T-cell (primary cell): ENCODE measurements around the gene MAN1C1. TPM values are rescaled to one million over a fixed set of nuclear protein-coding genes. Genes with fewer than 3 reads are reported as not detected.
A peak's percentile ranks its signal among the peaks of the same experiment; 100 is the strongest.

Source experiments
- ATAC-seq, 4 experiments: fragments of 200-7000 bp in 3 of 4; fragments of 150-1000 bp in 1 of 4; cut with Tn5 transposase; replicated peaks in 1 of 4; 1 replicate in 3 of 4; 2 replicates in 1 of 4; pipeline ENCODE4 v1.10.0; 2021; ENCODE audit warnings: moderate library complexity in 3 of 4, mild to moderate bottlenecking in 2 of 4, moderate number of reproducible peaks in 1 of 4
- CTCF ChIA-PET, 2 donors: fragments of 300-600 bp; sonication (Branson Sonifier 250); formaldehyde crosslinking; loops; one replicate each; lab custom pipeline; 2022; ENCODE audit warnings: antibody characterized with exemption in 2 of 2; lab: Charles Lee
- POLR2A ChIA-PET, 2 donors: fragments of 300-600 bp; sonication (Branson Sonifier 250); formaldehyde crosslinking; loops; one replicate each; lab custom pipeline; 2022; ENCODE audit warnings: antibody characterized with exemption in 2 of 2; lab: Charles Lee
- DNase-seq, 35 experiments: peaks; one replicate each; pipeline versions ENCODE4 v3.0.0 to v3.0.0-alpha.2; 2013 to 2023
- H3K27ac ChIP-seq: one replicate; pipeline ENCODE4 v1.5.1; 2013; ENCODE audit warnings: low read length
- H3K27me3 ChIP-seq, 2 experiments: replicated peaks in 1 of 2; 1 replicate in 1 of 2; 2 replicates in 1 of 2; pipeline versions ENCODE4 v1.6.1 to v1.7.0; 2013; ENCODE audit warnings: low read length in 1 of 2, mixed read lengths in 1 of 2; ENCODE audit not compliant: control insufficient read depth in 2 of 2, insufficient read depth in 2 of 2; ENCODE audit errors: extremely low read depth in 1 of 2
- H3K36me3 ChIP-seq, 2 donors: 1 replicate in 1 of 2; 2 replicates in 1 of 2; pipeline versions ENCODE4 v1.6.1 to v1.7.0; 2013; ENCODE audit warnings: low read length in 1 of 2; ENCODE audit not compliant: control insufficient read depth in 2 of 2, insufficient read depth in 1 of 2; ENCODE audit errors: extremely low read depth in 1 of 2
- H3K4me1 ChIP-seq, 2 experiments: 1 replicate in 1 of 2; 2 replicates in 1 of 2; pipeline versions ENCODE4 v1.6.1 to v1.7.0; 2013; ENCODE audit warnings: low read length in 2 of 2, mixed read lengths in 1 of 2; ENCODE audit not compliant: insufficient read depth in 2 of 2, control insufficient read depth in 1 of 2; ENCODE audit errors: extremely low read depth in 1 of 2
- H3K4me3 ChIP-seq, 2 donors: 1 replicate in 1 of 2; 2 replicates in 1 of 2; pipeline versions ENCODE4 v1.5.1 to v1.7.0; 2013; ENCODE audit warnings: mild to moderate bottlenecking in 2 of 2, low read length in 1 of 2, moderate library complexity in 1 of 2; ENCODE audit not compliant: control insufficient read depth in 1 of 2; ENCODE audit errors: extremely low read depth in 1 of 2
- H3K9me3 ChIP-seq: 2 replicates; pipeline ENCODE4 v1.7.0; 2013
- H3K27ac Mint-ChIP-seq, 2 donors: one replicate each; pipeline ENCODE4 v1.8.0; 2020 to 2021; ENCODE audit warnings: mild to moderate bottlenecking in 2 of 2, mixed read lengths in 2 of 2
- H3K27me3 Mint-ChIP-seq, 2 donors: one replicate each; pipeline ENCODE4 v1.8.0; 2021 to 2022; ENCODE audit warnings: mixed read lengths in 2 of 2
- H3K36me3 Mint-ChIP-seq: one replicate; pipeline ENCODE4 v1.8.0; 2021; ENCODE audit warnings: mixed read lengths
- H3K4me1 Mint-ChIP-seq, 3 donors: one replicate each; pipeline ENCODE4 v1.8.0; 2020 to 2022; ENCODE audit warnings: mixed read lengths in 3 of 3, mild to moderate bottlenecking in 1 of 3
- H3K4me3 Mint-ChIP-seq, 3 donors: one replicate each; pipeline ENCODE4 v1.8.0; 2020 to 2022; ENCODE audit warnings: mild to moderate bottlenecking in 3 of 3, mixed read lengths in 3 of 3, moderate library complexity in 3 of 3
- H3K9me3 Mint-ChIP-seq, 3 donors: one replicate each; pipeline ENCODE4 v1.8.0; 2020 to 2022; ENCODE audit warnings: mixed read lengths in 3 of 3
- WGBS: methylation state at CpG from one replicate; pipeline ENCODE4 v1.1.5; 2013; ENCODE audit warnings: missing lambda C conversion rate; ENCODE audit not compliant: insufficient coverage; 5-methylcytosine and 5-hydroxymethylcytosine counted together
- total RNA-seq, 35 experiments: library from RNA in 6 of 35; stranded (reverse) in 6 of 35; fragments of 120-200 nt in 1 of 35; gene quantifications; one replicate each; pipeline versions ENCODE4 v1.2.1 to v1.2.4 and lab custom pipeline; 2013 to 2026

The MAN1C1 gene
- total RNA-seq, 5 donors from 2014 or later (not counting 1 experiment from before 2014, with no cell fraction given): 57.5 to 90.5 (median 65.5) TPM

DNA sequence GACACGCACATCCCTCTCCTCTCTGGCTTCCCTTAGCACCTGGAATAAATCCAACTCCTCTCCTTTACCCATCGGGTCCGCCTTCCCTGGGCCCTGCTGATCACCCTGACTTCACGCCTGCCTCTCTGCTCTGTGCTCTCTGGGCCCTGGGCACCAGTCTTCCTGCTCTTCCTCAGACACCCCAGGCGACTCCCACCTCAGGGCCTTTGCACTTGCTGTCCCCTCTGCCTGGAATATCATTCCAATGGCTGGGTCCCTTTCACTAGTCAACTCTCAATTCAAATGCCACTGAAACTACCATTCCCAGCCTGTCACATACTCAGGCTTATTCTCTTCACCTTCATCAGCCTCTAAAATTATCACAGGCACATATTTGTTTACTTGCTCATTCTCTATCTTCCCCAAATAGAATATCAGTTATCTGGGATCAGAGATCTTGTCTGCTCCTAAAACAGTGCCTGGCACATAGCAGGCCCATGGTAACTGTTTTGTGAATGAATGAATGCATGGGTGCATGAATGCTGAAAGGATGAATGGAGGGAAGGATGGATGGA lies 156.2 kb downstream of the MAN1C1 start:
- POLR2A ChIA-PET: no interaction called here
- H3K4me1 ChIP-seq: peaks cover 70 to 92% of the 10 kb centered on the region in 2 experiments
- CTCF ChIA-PET: no interaction called here
- no peaks in the 10 kb centered on the region for H3K27me3 Mint-ChIP-seq
- H3K36me3 Mint-ChIP-seq: peaks cover 37% of the 10 kb centered on the region
- peak overlapping the region in 2 of 3 donors; percentile 10 to 86 for H3K4me3 Mint-ChIP-seq
- H3K27me3 ChIP-seq: no peaks in the 10 kb centered on the region
- no peaks in the 10 kb centered on the region for H3K9me3 ChIP-seq
- peaks cover 0 to 20% of the 10 kb centered on the region in 2 donors for H3K36me3 ChIP-seq
- peak overlapping the region; percentile 91 to 99 for H3K27ac Mint-ChIP-seq
- no peak overlapping the region for H3K4me3 ChIP-seq
- 95% methylated on average over 5 of the region's 5 CpGs for WGBS
- H3K9me3 Mint-ChIP-seq: no peaks in the 10 kb centered on the region
- no peak overlapping the region for H3K27ac ChIP-seq
- DNase-seq: no peak
- H3K4me1 Mint-ChIP-seq: peaks cover 78 to 99% (median 83%) of the 10 kb centered on the region in 3 donors
- no peak for ATAC-seq

DNA sequence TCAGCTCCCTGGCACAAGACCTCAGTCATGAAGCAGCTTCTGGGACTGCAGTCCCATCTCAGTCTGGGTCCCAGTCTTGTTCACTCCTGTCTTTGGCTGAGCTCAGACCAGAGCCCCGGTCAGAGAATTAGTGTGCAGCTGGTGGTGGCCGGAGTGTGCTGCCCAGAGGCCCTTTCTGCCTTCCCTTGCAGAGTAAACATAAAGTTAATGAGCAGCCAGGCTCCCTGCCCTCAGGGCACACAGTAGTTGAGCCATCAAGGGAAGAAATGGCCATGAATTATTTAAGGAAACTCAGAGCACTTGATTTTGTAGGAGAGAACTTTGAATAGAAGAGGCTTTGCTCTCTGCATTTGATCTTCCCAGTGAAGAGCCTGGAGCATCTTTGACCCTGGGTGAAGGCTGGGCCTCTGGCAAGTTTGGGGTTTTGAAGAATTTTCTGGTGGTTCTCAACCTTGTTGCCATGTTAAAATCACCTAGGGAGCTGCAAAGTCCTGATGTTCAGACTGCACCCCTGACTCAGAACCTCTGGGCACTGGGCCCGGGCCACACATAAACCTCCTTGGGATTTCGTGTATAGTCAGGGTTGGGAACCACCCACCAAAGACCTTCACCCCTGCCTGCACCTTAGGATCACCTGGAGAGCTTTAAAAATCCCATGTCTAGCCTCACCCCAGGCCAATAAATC lies 157.0 kb downstream of the MAN1C1 start:
- ChIA-PET POLR2A (no interaction called here), CTCF (no interaction called here)
- no peaks in the 10 kb centered on the region for H3K27me3 Mint-ChIP-seq
- ATAC-seq (no peak), DNase-seq (no peak)
- peaks cover 83 to 97% (median 84%) of the 10 kb centered on the region in 3 donors for H3K4me1 Mint-ChIP-seq
- Histone ChIP-seq H3K4me3 (peak overlapping the region in 1 of 2 donors; percentile 46), H3K27me3 (no peaks in the 10 kb centered on the region), H3K9me3 (no peaks in the 10 kb centered on the region), H3K27ac (peak overlapping the region; percentile 74), H3K4me1 (peaks cover 70 to 100% of the 10 kb centered on the region in 2 experiments), H3K36me3 (peaks cover 0 to 27% of the 10 kb centered on the region in 2 donors)
- peak overlapping the region; percentile 91 to 99 for H3K27ac Mint-ChIP-seq
- 96% methylated on average over 3 of the region's 4 CpGs for WGBS
- H3K4me3 Mint-ChIP-seq: peak overlapping the region; percentile 63 to 86 (median 72)
- peaks cover 41% of the 10 kb centered on the region for H3K36me3 Mint-ChIP-seq
- H3K9me3 Mint-ChIP-seq: no peaks in the 10 kb centered on the region

DNA sequence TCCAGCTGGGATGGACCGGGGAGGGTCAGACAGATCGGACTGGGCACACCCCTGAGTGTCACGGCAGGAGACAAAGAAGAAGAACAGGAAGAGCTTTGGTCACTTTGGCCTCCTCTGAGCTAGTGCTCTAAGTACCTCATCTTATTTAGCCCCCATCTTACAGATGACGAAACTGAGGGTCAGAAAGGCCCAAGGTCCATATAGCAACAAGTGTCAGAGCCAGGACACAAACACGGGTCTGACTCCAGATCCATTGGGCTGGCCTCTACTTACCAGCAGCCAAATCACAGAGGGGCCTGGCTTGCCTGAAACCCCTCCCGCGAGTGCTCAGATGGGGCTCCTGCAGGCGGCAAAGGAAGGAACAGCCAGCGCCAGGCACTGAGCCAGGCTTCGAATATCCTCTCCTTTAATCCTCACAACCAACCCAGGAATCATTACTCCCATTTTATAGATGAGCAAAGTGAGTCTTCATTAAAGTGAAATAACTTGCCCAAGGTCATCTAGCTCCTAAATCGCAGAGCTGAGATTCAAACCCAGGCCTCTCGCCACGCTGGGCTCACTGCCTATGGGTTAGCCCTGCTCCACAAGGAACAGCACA lies 157.7 kb downstream of the MAN1C1 start:
- H3K4me1 Mint-ChIP-seq: peaks cover 76 to 91% (median 82%) of the 10 kb centered on the region in 3 donors
- H3K27ac Mint-ChIP-seq: peak overlapping the region; percentile 91 to 99

DNA sequence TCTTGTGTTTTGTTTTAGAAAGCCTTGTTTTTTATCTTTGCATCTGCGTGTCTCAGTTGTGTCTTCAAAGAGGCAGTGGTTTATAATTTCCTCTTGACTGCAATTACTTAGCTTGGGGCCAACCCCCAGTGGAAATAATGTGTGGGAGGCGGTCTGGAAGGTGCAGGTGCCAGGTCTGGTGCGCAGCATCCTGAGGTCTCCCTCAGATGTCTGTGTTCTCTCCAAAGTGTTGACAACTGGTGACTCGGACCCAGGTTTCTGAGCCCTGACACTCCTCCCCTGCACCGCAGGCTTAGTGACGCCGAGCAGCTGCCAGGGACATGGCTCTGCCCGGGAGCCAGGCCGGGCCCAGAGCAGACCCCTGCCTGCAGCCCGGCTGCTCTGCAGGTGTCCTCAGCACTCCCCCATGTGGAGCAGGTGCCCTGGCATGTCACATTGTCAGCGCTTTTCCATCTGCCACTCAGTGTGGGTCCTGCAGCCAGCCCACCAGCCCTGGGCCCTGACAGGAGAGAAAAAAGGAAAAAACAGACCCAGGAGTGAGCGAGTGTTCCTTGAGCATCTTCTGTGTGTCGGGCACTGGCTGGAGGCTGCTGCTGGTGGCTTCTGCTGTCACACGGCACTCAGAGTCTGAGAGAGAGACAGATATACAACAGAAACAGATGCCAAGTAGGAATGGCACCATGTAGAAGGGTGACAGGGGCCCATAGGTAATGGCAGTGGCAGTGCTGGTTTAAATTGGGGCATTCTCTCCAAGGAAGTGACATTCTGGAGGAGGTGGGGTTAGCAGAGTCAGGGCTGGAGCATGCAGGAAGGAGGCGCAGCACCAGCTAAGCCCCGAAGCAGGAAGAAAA lies 158.6 kb downstream of the MAN1C1 start:
- peak overlapping the region; percentile 91 to 99 for H3K27ac Mint-ChIP-seq
- ATAC-seq: peak; percentile 87 to 89 (median 88)
- H3K4me3 Mint-ChIP-seq: peak overlapping the region; percentile 72 to 86 (median 82)
- peak; percentile 59 to 96 (median 84) for DNase-seq
- Histone ChIP-seq H3K9me3 (no peaks in the 10 kb centered on the region), H3K4me3 (peak overlapping the region; percentile 31 to 46), H3K27ac (peak overlapping the region; percentile 74), H3K36me3 (peaks cover 0 to 29% of the 10 kb centered on the region in 2 donors), H3K27me3 (no peaks in the 10 kb centered on the region), H3K4me1 (peaks cover 55 to 86% of the 10 kb centered on the region in 2 experiments)
- ChIA-PET POLR2A (interaction anchor here in 1 of 2 donors (0.6 kb wide), 2 partner anchors 44 to 288 kb away, joined by 3 to 4 read pairs; partner anchors contain the start of gene MTFR1L), CTCF (interaction anchor here in 1 of 2 donors (0.6 to 1.3 kb wide), 7 partner anchors 12 to 254 kb away, joined by 3 to 5 read pairs (median 4); no protein-coding TSS in a partner anchor)
- H3K36me3 Mint-ChIP-seq: peaks cover 37% of the 10 kb centered on the region
- WGBS: 3% methylated on average over 14 of the region's 16 CpGs
- peaks cover 70 to 85% (median 73%) of the 10 kb centered on the region in 3 donors for H3K4me1 Mint-ChIP-seq
- no peaks in the 10 kb centered on the region for H3K27me3 Mint-ChIP-seq
- no peaks in the 10 kb centered on the region for H3K9me3 Mint-ChIP-seq

More for the DNA sequence above, 157.7 kb downstream of the MAN1C1 start:
- no peaks in the 10 kb centered on the region for H3K9me3 Mint-ChIP-seq
- H3K36me3 ChIP-seq: peaks cover 0 to 29% of the 10 kb centered on the region in 2 donors
- DNase-seq (peak in 1 of 35 experiments; percentile 42), ATAC-seq (no peak)
- no peaks in the 10 kb centered on the region for H3K27me3 Mint-ChIP-seq
- CTCF ChIA-PET: interaction anchor here in 1 of 2 donors (0.7 to 1.3 kb wide), 5 partner anchors 19 to 202 kb away, joined by 3 to 5 read pairs (median 4); no protein-coding TSS in a partner anchor
- 45% methylated on average over 5 of the region's 13 CpGs for WGBS
- H3K36me3 Mint-ChIP-seq: peaks cover 38% of the 10 kb centered on the region
- no peaks in the 10 kb centered on the region for H3K27me3 ChIP-seq
- peak overlapping the region; percentile 72 to 86 (median 82) for H3K4me3 Mint-ChIP-seq
- no peaks in the 10 kb centered on the region for H3K9me3 ChIP-seq
- H3K4me1 ChIP-seq: peaks cover 63 to 94% of the 10 kb centered on the region in 2 experiments
- POLR2A ChIA-PET: interaction anchor here in 1 of 2 donors (0.6 kb wide), 1 partner anchor 45 kb away, joined by 3 read pairs; the partner anchor contains the start of gene MTFR1L
- peak overlapping the region; percentile 74 for H3K27ac ChIP-seq
- peak overlapping the region; percentile 31 to 46 for H3K4me3 ChIP-seq

DNA sequence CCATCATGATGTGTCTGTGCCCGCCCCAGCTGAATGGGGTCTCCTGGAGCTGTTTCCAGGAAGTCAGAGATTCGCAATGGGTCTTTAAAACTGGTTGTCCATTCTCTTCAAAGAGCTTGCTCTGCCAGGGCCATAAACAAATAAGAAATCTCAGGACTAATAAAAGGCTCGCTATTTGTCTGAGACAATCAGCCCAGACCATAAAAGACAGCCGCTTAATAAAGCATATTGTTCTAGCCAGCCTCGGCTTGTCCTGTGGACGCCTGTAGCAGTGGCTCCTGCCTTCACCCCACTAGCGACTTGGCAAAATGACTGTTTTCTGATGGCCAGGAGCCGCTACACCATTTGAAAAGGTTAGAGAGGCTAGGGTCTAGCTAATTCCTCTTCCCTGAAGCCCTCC lies 162.8 kb downstream of the MAN1C1 start:
- POLR2A ChIA-PET: no interaction called here
- Histone ChIP-seq H3K27ac (no peak overlapping the region), H3K27me3 (no peaks in the 10 kb centered on the region), H3K4me1 (peaks cover 15 to 43% of the 10 kb centered on the region in 2 experiments), H3K4me3 (no peak overlapping the region), H3K36me3 (peaks cover 0 to 39% of the 10 kb centered on the region in 2 donors), H3K9me3 (no peaks in the 10 kb centered on the region)
- no peaks in the 10 kb centered on the region for H3K9me3 Mint-ChIP-seq
- H3K36me3 Mint-ChIP-seq: peaks cover 26% of the 10 kb centered on the region
- 92% methylated on average over 4 of the region's 8 CpGs for WGBS
- CTCF ChIA-PET: no interaction called here
- DNase-seq: no peak
- ATAC-seq: no peak
- peaks cover 28 to 62% (median 31%) of the 10 kb centered on the region in 3 donors for H3K4me1 Mint-ChIP-seq
- no peak overlapping the region for H3K4me3 Mint-ChIP-seq
- no peak overlapping the region for H3K27ac Mint-ChIP-seq
- no peaks in the 10 kb centered on the region for H3K27me3 Mint-ChIP-seq
